A549 treated with dexamethasone at 1 μM for 4 hours (cell line): Measurements from ENCODE around the gene TEP1. TPM values are rescaled to one million over a fixed set of nuclear protein-coding genes. Genes with fewer than 3 reads are reported as not detected.

Experiments
- total RNA-seq: library from RNA; stranded (reverse); fragments of 200-300 nt; extraction: Qiagen RNA extraction; gene quantifications from 5 replicates; pipeline ENCODE4 v1.2.3, GENCODE V29; 2022

The TEP1 gene
- 6.6 to 12.1 TPM (median 10.0 TPM) in 5 replicates for total RNA-seq

GRCh38 chr14:20412876-20413743, at the start of gene TEP1:
TEP1 (minus strand) TSS chr14:20413501; CDS start chr14:20408439, 5,062 bp downstream.

GRCh38 chr14:20461225-20462141, 48.2 kb upstream of the TEP1 start, which contains the start of gene PIP4P1:
PIP4P1 (minus strand) TSS chr14:20461434; CDS start chr14:20461325, 109 bp downstream.

DNA sequence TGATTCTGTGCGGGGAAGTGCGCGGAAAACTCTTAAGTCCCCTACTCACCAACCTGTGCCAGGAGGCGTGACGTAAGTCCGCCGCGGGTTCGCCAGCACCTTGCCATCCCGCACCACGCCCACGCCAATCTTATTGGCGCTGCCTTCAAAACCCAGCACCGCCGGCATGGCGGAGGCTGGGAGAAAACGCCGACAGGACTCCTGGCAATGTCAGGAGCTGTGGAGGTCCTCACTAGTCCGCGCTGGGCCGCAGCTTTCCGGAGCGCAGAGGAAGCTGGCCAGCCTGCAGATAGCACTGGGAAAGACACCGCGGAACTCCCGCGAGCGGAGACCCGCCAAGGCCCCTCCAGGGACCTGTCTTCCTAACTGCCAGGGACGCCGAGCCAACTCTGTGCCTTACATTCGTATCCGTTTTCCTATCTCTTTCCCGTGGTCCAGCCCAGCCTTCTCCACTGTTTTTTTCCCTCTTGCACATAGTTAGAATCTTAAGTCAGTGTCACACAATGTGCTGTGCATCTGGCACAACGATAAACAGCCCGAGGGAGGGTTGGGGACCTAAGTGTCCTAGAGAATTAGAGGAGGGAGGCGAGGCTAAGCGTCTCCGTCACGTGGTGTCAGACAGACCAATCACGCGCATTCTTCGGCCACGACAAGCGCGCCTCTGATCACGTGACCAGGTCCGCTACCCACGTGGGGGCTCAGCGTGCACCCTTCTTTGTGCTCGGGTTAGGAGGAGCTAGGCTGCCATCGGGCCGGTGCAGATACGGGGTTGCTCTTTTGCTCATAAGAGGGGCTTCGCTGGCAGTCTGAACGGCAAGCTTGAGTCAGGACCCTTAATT, 41.4 kb upstream of the TEP1 start, which contains the start of the genes APEX1 and OSGEP:
APEX1 (plus strand) TSS at position 711 of the 839 bp plus-strand sequence. CDS start 420 bp downstream, outside the sequence.
OSGEP (minus strand) TSS at position 297 of the 839 bp plus-strand sequence; CDS start at position 168, 129 bp downstream.

GRCh38 chr14:20435582-20436362, 22.5 kb upstream of the TEP1 start, which contains the start of gene KLHL33:
KLHL33 (minus strand) TSS chr14:20436166; CDS start chr14:20435811, 355 bp downstream.

DNA sequence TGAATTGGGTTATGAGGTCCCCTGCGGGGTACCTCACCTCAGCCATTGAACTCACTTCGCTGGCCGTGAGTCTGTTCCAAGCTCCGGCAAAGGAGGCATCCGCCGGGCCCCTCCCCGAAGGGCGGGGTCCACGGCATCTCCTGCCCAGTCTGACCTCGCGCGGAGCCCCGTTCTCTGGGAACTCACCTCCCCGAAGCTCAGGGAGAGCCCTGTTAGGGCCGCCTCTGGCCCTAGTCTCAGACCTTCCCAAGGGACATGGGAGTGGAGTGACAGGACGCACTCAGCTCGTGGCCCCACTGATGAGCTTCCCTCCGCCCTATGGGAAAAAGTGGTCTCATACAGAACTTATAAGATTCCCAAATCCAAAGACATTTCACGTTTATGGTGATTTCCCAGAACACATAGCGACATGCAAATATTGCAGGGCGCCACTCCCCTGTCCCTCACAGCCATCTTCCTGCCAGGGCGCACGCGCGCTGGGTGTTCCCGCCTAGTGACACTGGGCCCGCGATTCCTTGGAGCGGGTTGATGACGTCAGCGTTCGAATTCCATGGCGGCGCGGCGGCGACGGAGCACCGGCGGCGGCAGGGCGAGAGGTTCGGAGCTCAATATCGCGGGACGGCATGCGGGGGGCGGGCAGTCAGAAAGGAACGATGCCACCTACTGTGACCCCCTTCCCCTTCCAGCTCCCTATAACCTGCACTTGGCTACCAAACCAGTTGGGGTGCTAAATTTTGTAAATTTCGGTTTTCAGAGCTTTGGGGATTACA, 70.0 kb downstream of the TEP1 start, which contains the start of gene PARP2:
PARP2 (plus strand) TSS at position 544 of the 770 bp plus-strand sequence; CDS start at position 551, 7 bp downstream.

DNA sequence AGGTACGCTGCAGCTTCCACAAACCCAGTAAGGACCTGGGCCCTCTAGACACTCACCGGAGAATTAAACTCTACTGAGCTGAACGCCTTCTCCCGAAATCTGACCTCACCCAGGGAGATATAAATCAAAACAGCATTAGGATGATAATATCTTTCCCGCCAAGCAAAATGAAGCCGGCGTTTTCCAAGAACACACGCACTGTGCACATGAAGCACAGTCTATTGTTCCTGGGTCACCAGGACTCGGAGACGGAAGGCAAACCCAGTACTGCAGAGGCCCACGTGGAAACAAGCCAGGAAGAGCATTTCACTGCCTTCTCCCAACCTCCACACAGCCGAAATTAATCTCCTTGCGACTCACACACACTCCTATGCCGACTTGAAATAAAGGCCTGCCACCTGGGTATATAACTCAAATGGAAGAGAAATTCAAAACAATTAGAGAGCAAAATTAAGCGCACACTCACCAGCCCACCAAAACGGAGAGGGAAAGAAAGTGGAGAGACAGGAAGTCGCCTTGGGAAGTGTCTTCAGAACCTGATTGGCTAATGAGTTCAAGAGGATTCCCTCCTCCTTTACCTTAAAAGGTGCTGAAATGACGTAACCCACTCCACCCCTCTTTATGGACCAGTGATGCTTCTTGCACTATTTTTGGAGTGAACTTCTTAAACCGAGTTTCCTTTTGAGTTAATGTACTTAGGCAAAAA, 80.4 kb downstream of the TEP1 start, which contains the start of gene CCNB1IP1:
CCNB1IP1 (minus strand) TSS at position 492 of the 706 bp plus-strand sequence. CDS start 16,756 bp downstream, outside the sequence.

Other genes starting within 250 kb of the TEP1 start
- not detected in 5 replicates for gene OR11G2, start 222.6 kb downstream of the TEP1 start, total RNA-seq
- gene OR11H6, start 189.8 kb downstream of the TEP1 start, total RNA-seq, result not detected in 5 replicates
- gene OR11H7, start 184.5 kb downstream of the TEP1 start, total RNA-seq, result not detected in 5 replicates
- gene OR11H4, start 174.2 kb downstream of the TEP1 start, total RNA-seq, result not detected in 5 replicates
- gene TTC5, start 107.5 kb downstream of the TEP1 start, total RNA-seq, result 15.4 to 24.7 TPM (median 18.6 TPM) in 5 replicates
- gene CCNB1IP1, start 80.2 kb downstream of the TEP1 start, total RNA-seq, result 34.9 to 47.1 TPM (median 38.8 TPM) in 5 replicates
- gene PARP2, start 69.9 kb downstream of the TEP1 start, total RNA-seq, result 18.3 to 20.7 TPM (median 20.1 TPM) in 5 replicates
- gene KLHL33, start 22.7 kb upstream of the TEP1 start, total RNA-seq, result 0.01 TPM in 1 of 5 replicates, not detected in the others
- 19.5 to 24.1 TPM (median 23.7 TPM) in 5 replicates for gene OSGEP, start 41.3 kb upstream of the TEP1 start, total RNA-seq
- gene APEX1, start 41.7 kb upstream of the TEP1 start, total RNA-seq, result 251 to 268 TPM (median 260 TPM) in 5 replicates
- gene PIP4P1, start 47.9 kb upstream of the TEP1 start, total RNA-seq, result 25.5 to 35.2 TPM (median 29.2 TPM) in 5 replicates
- 130 to 164 TPM (median 132 TPM) in 5 replicates for gene PNP, start 55.9 kb upstream of the TEP1 start, total RNA-seq
- gene RNASE10, start 92.0 kb upstream of the TEP1 start, total RNA-seq, result 0.15 to 0.33 TPM (median 0.22 TPM) in 5 replicates
- not detected in 5 replicates for gene RNASE9, start 147.5 kb upstream of the TEP1 start, total RNA-seq
- gene RNASE11, start 174.5 kb upstream of the TEP1 start, total RNA-seq, result not detected in 5 replicates
- gene RNASE12, start 177.9 kb upstream of the TEP1 start, total RNA-seq, result not detected in 5 replicates
- not detected in 5 replicates for gene OR6S1, start 228.2 kb upstream of the TEP1 start, total RNA-seq